B cell (primary cell): ENCODE results near the gene NHSL2. TPM values are rescaled to one million over a fixed set of nuclear protein-coding genes. Genes with fewer than 3 reads are reported as not detected.

Experiments
- ATAC-seq: fragments of 200-7000 bp; cut with Tn5 transposase; one replicate; pipeline ENCODE4 v1.10.0; 2021; ENCODE audit warnings: low read depth, mild to moderate bottlenecking, moderate number of reproducible peaks, moderate library complexity
- CTCF ChIA-PET: fragments of 350-600 bp; sonication (Branson Sonifier 250); formaldehyde crosslinking; loops from one replicate; lab custom pipeline; 2021; ENCODE audit warnings: antibody characterized with exemption, inconsistent platforms; lab: Charles Lee
- POLR2A ChIA-PET: fragments of 350-600 bp; sonication (Branson Sonifier 250); formaldehyde crosslinking; loops from one replicate; lab custom pipeline; 2021; ENCODE audit warnings: antibody characterized with exemption; lab: Charles Lee
- DNase-seq: peaks from one replicate; pipeline ENCODE4 v3.0.0; 2013
- H2AFZ ChIP-seq: 2 replicates; pipeline ENCODE4 v1.6.1; 2012; ENCODE audit warnings: mild to moderate bottlenecking, low read depth, low read length; ENCODE audit not compliant: insufficient read depth, poor library complexity, severe bottlenecking
- H3K27ac ChIP-seq, 2 donors: 1 replicate in 1 of 2; 2 replicates in 1 of 2; pipeline ENCODE4 v1.5.1; 2012 to 2013; ENCODE audit warnings: low read length in 2 of 2, mild to moderate bottlenecking in 2 of 2, moderate library complexity in 1 of 2
- H3K27me3 ChIP-seq, 4 experiments: fragments of 200-600 bp in 1 of 4; sonication (generic) in 1 of 4; replicated peaks in 1 of 4; 1 replicate in 2 of 4; 2 replicates in 2 of 4; pipeline versions ENCODE4 v1.6.1 to v1.7.0; 2013 to 2016; ENCODE audit warnings: low read length in 3 of 4, mild to moderate bottlenecking in 2 of 4, mixed read lengths in 1 of 4, moderate library complexity in 1 of 4; ENCODE audit not compliant: insufficient read depth in 4 of 4, control insufficient read depth in 3 of 4; ENCODE audit errors: control extremely low read depth in 1 of 4
- H3K36me3 ChIP-seq, 2 experiments: replicated peaks in 1 of 2; 1 replicate in 1 of 2; 2 replicates in 1 of 2; pipeline versions ENCODE4 v1.6.1 to v1.7.1; 2013; ENCODE audit warnings: low read length in 1 of 2; ENCODE audit not compliant: insufficient read depth in 2 of 2, control insufficient read depth in 1 of 2; ENCODE audit errors: control extremely low read depth in 1 of 2, extremely low read depth in 1 of 2
- H3K4me1 ChIP-seq, 2 donors: fragments of 200-600 bp in 1 of 2; sonication (generic) in 1 of 2; 1 replicate in 1 of 2; 2 replicates in 1 of 2; pipeline versions ENCODE4 v1.5.1 to v1.6.1; 2013 to 2017; ENCODE audit warnings: low read length in 2 of 2; ENCODE audit not compliant: control insufficient read depth in 2 of 2, insufficient read depth in 2 of 2
- H3K4me2 ChIP-seq: replicated peaks from 2 replicates; pipeline ENCODE3; 2012; ENCODE audit warnings: mild to moderate bottlenecking, low read depth, low read length; ENCODE audit not compliant: poor library complexity, severe bottlenecking
- H3K4me3 ChIP-seq, 5 experiments: fragments of 200-600 bp in 1 of 5; sonication (generic) in 1 of 5; 1 replicate in 3 of 5; 2 replicates in 2 of 5; pipeline versions ENCODE4 v1.5.1 to v1.7.0; 2011 to 2016; ENCODE audit warnings: low read length in 4 of 5, mild to moderate bottlenecking in 4 of 5, low read depth in 2 of 5, control low read depth in 1 of 5, moderate library complexity in 1 of 5; ENCODE audit not compliant: insufficient read depth in 1 of 5; ENCODE audit errors: control extremely low read depth in 1 of 5, extremely low read depth in 1 of 5
- H3K79me2 ChIP-seq: fragments of 200-600 bp; sonication (generic); one replicate; pipeline ENCODE4 v1.6.0; 2016; ENCODE audit warnings: low read length; ENCODE audit not compliant: control insufficient read depth, insufficient read depth
- H3K9ac ChIP-seq: fragments of 200-600 bp; sonication (generic); 2 replicates; pipeline ENCODE4 v1.6.1; 2017; ENCODE audit warnings: mild to moderate bottlenecking, low read length, moderate library complexity
- H3K9me3 ChIP-seq, 3 donors: one replicate each; pipeline versions ENCODE4 v1.6.1 to v1.7.1; 2013; ENCODE audit warnings: low read length in 2 of 3; ENCODE audit not compliant: control insufficient read depth in 2 of 3, insufficient read depth in 1 of 3; ENCODE audit errors: control extremely low read depth in 1 of 3
- H4K20me1 ChIP-seq: 2 replicates; pipeline ENCODE4 v1.6.0; 2012; ENCODE audit warnings: mild to moderate bottlenecking, low read length; ENCODE audit not compliant: insufficient read depth, control insufficient read depth, poor library complexity, severe bottlenecking
- H3K27ac Mint-ChIP-seq: one replicate; pipeline ENCODE4 v1.8.0; 2021; ENCODE audit warnings: mixed read lengths
- H3K27me3 Mint-ChIP-seq: one replicate; pipeline ENCODE4 v1.8.0; 2021; ENCODE audit warnings: mixed read lengths
- H3K4me1 Mint-ChIP-seq: one replicate; pipeline ENCODE4 v1.8.0; 2021; ENCODE audit warnings: mixed read lengths
- H3K4me3 Mint-ChIP-seq: one replicate; pipeline ENCODE4 v1.8.0; 2021; ENCODE audit warnings: mixed read lengths
- H3K9me3 Mint-ChIP-seq: one replicate; pipeline ENCODE4 v1.8.0; 2022; ENCODE audit warnings: mixed read lengths; ENCODE audit not compliant: insufficient read depth
- CTCF ChIP-seq: fragments of 200-600 bp; IDR thresholded peaks from one replicate; pipeline ENCODE4 v1.8.0; 2022; ENCODE audit warnings: antibody characterized with exemption, mild to moderate bottlenecking
- EZH2 ChIP-seq: IDR thresholded peaks from 2 replicates; pipeline ENCODE4 v1.6.1; 2012; ENCODE audit warnings: borderline replicate concordance, low read depth, mild to moderate bottlenecking, moderate library complexity, low read length; ENCODE audit not compliant: insufficient read depth, poor library complexity, severe bottlenecking
- WGBS: methylation state at CpG from one replicate; pipeline ENCODE4 v1.1.5; 2013; ENCODE audit warnings: missing lambda C conversion rate; ENCODE audit not compliant: insufficient coverage; 5-methylcytosine and 5-hydroxymethylcytosine counted together
- intact Hi-C: fragments of 100-400 bp; cut with micrococcal nuclease; formaldehyde crosslinking; loops from one replicate; pipeline ENCODE4 v1.10.0; 2022
- polyA plus RNA-seq: library from polyadenylated mRNA; depleted of rRNA; stranded (reverse); fragments of >200 nt; gene quantifications from 2 replicates; pipeline ENCODE4 v1.2.3, GENCODE V29; 2012
- total RNA-seq, 2 donors: library from RNA; stranded (reverse); fragments of 120-200 nt in 1 of 2; gene quantifications; 1 replicate in 1 of 2; 2 replicates in 1 of 2; pipeline versions ENCODE4 v1.2.3 to v1.2.4, GENCODE V29; 2013 to 2022

Gene NHSL2
- total and polyA plus RNA-seq, 2 donors (not counting 1 experiment from before 2014, with no cell fraction given) = 0.16 to 1.7 TPM

GRCh38 chrX:72071213-72071612, 160.6 kb downstream of the NHSL2 start:
- POLR2A ChIA-PET = no interaction called here
- Histone ChIP-seq H3K4me2 (no peak overlapping the region), H3K36me3 (no peaks in the 10 kb centered on the region), H3K27ac (no peak overlapping the region), H4K20me1 (no peaks in the 10 kb centered on the region), H3K27me3 (peaks cover 0 to 21% (median 0%) of the 10 kb centered on the region in 4 experiments), H3K79me2 (no peaks in the 10 kb centered on the region), H3K9me3 (no peaks in the 10 kb centered on the region), H3K4me3 (no peak overlapping the region), H3K4me1 (no peaks in the 10 kb centered on the region), H2AFZ (no peak overlapping the region), H3K9ac (no peak overlapping the region)
- Mint-ChIP-seq H3K4me3 (no peak overlapping the region), H3K4me1 (no peaks in the 10 kb centered on the region), H3K9me3 (no peaks in the 10 kb centered on the region), H3K27me3 (peaks cover 23% of the 10 kb centered on the region), H3K27ac (no peak overlapping the region)
- CTCF ChIA-PET = no interaction called here
- WGBS = 42% methylated on average over 2 of the region's 2 CpGs
- DNase-seq (no peak), ATAC-seq (no peak)
- intact Hi-C loops = no loop called here
- TF ChIP-seq EZH2 (no peak), CTCF (no peak)

- no peak overlapping the region for H2AFZ ChIP-seq
- no peak overlapping the region for H3K4me3 Mint-ChIP-seq
- TF ChIP-seq EZH2 (no peak), CTCF (no peak)
- peaks cover 3% of the 10 kb centered on the region for H3K4me1 Mint-ChIP-seq
- no peak overlapping the region for H3K27ac Mint-ChIP-seq
- H3K9ac ChIP-seq = no peak overlapping the region
- H3K27me3 Mint-ChIP-seq = peaks cover 18% of the 10 kb centered on the region
- H3K27ac ChIP-seq = no peak overlapping the region
- intact Hi-C loops = no loop called here
- no peak overlapping the region for H3K4me2 ChIP-seq
- no peaks in the 10 kb centered on the region for H3K79me2 ChIP-seq
- H3K4me1 ChIP-seq = no peaks in the 10 kb centered on the region
- H3K27me3 ChIP-seq = peaks cover 0 to 16% (median 0%) of the 10 kb centered on the region in 4 experiments
- no peaks in the 10 kb centered on the region for H4K20me1 ChIP-seq
- H3K9me3 Mint-ChIP-seq = no peaks in the 10 kb centered on the region
- no CpG with 5 or more reads among the region's 1 CpG for WGBS
- DNase-seq (no peak), ATAC-seq (no peak)
- no peaks in the 10 kb centered on the region for H3K36me3 ChIP-seq
- CTCF ChIA-PET = no interaction called here
- POLR2A ChIA-PET = no interaction called here
- no peaks in the 10 kb centered on the region for H3K9me3 ChIP-seq
- H3K4me3 ChIP-seq = no peak overlapping the region
Observed at GRCh38 chrX:72073633-72074032, 163.0 kb downstream of the NHSL2 start.
